22Rv1 (cell line): Measurements from ENCODE around the gene NOVA2.

Experiments
- H3K27ac ChIP-seq: fragments of 450-650 bp; 2 replicates; pipeline ENCODE4 v1.5.1; 2017
- ZFX ChIP-seq: fragments of 450-650 bp; IDR thresholded peaks from 2 replicates; pipeline ENCODE4 v1.6.1; 2017; ENCODE audit warnings: antibody characterized with exemption, borderline replicate concordance
- TF ChIP-seq, protein P1 (sequence below): fragments of 450-650 bp; IDR thresholded peaks from 2 replicates; pipeline ENCODE4 v1.5.1; 2017; ENCODE audit warnings: mild to moderate bottlenecking

The NOVA2 gene, protein sequence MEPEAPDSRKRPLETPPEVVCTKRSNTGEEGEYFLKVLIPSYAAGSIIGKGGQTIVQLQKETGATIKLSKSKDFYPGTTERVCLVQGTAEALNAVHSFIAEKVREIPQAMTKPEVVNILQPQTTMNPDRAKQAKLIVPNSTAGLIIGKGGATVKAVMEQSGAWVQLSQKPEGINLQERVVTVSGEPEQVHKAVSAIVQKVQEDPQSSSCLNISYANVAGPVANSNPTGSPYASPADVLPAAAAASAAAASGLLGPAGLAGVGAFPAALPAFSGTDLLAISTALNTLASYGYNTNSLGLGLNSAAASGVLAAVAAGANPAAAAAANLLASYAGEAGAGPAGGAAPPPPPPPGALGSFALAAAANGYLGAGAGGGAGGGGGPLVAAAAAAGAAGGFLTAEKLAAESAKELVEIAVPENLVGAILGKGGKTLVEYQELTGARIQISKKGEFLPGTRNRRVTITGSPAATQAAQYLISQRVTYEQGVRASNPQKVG

DNA sequence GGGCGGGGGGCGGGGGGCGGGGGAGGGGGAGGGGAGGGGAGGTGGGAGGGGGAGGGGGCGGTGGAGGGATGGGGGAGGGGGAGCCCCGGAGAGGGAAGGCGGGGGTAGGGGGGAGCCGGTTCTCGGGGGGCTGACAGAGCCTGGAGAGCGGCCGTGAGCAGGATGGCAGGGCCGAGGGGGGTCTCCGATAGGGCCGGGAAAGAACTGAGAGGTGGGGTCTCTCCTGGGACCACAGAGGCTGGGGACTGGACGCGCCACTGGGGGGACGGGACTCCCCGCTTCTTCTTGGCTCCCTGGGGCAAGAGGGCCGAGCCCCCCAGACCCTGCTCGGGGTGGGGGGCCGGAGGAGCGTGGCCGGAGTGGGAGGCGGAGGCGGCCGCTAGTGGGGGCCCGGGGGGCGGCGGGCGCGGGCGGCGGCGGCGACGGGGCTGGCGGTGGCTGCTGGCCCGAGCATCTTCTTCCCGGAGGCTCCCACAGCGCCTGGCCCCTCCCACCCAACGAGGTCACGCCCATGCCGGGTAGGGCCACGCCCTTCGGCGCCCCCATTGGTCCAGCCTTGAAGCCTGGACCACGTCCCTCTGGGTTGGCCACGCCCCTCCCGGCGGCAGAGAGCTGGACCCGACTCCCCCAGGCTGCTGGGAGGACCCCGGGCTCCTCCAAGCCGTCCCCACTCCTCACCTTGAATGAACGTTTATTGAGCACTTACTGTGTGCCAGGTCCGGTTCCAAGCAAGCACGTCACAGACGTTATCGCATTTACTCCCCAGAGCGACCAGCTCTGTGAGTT, at the start of gene NOVA2:
Gene NOVA2, minus strand, starts transcription at position 313 of the 786 bp plus-strand sequence. CDS start 514 bp downstream, outside the sequence.
- no peak within 1 kb of the TSS for H3K27ac ChIP-seq
- TF ChIP-seq ZFX = no peak
- TF ChIP-seq, protein P1, sequence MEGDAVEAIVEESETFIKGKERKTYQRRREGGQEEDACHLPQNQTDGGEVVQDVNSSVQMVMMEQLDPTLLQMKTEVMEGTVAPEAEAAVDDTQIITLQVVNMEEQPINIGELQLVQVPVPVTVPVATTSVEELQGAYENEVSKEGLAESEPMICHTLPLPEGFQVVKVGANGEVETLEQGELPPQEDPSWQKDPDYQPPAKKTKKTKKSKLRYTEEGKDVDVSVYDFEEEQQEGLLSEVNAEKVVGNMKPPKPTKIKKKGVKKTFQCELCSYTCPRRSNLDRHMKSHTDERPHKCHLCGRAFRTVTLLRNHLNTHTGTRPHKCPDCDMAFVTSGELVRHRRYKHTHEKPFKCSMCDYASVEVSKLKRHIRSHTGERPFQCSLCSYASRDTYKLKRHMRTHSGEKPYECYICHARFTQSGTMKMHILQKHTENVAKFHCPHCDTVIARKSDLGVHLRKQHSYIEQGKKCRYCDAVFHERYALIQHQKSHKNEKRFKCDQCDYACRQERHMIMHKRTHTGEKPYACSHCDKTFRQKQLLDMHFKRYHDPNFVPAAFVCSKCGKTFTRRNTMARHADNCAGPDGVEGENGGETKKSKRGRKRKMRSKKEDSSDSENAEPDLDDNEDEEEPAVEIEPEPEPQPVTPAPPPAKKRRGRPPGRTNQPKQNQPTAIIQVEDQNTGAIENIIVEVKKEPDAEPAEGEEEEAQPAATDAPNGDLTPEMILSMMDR = no peak

DNA sequence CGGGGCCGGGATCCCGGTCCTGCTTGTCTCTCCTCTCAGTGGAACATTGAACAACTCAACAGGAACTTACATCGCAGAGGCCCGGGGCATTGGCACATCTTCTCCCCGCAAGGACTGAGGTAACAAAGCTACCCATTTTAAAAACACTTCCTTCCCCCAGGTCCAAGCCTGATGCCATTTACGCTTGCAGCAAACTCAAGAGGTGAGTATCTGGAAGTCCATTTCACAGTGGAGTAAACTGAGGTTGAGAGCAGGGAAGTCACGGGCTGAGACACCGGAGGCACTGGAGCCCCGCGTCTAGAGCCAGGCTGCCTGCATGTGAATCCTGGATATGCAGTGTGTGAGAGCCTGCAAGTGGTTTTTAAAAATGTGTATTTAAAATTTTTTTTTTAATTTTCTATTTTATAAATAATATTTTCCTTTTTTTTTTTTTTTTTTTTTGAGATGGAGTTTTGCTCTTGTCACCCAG, 49.7 kb upstream of the NOVA2 start:
- TF ChIP-seq ZFX = no peak
- H3K27ac ChIP-seq = no peak overlapping the region

DNA sequence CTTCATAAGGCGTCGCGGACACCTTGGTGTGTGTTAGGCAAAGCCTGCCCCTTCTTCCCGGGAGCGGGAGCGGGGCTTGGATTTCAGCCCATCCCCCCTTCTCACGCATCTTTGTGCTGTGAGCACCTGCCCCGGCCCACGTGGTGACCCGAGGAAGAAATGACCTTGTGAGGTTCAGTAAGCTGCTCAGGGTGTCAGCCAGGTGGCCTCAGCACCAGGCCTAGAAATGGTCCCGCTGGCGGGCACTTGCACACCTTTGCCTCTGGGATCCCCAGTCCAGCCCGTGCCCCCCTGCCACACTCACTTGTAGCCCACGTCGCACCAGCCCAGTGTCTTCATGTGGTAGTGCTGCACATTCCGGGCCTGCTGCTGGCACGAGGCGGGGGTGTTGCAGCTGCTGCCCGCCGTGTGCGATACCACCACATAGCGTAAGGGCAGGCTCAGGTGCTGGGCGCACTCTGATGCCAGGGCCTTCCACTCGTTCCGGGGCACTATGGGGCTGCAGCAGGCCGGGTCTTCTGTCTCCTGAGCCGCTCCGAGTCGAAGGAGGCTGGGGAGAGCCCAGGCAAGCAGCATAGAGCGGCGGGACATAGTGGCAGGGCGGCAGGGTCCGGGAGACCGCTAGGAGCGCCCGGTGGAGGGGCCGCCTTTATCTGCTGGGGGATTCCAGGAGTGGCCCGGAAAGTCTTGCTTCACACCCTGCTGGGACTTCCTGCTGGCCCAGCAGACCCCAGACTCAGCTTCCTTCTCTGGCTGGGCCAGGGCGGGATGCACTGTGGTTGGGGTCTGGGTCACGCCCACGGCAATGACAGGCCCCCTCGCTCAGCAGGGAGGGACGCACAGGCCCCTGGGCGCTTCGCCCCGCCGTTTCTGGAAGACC, 49.0 kb upstream of the NOVA2 start, which contains the start of gene PGLYRP1:
Gene PGLYRP1, minus strand, starts transcription at position 623 of the 880 bp plus-strand sequence. Its CDS starts 32 bp downstream, at position 591.
- TF ChIP-seq ZFX = no peak
- TF ChIP-seq, protein P1 = no peak
- no peak within 1 kb of the TSS for H3K27ac ChIP-seq

DNA sequence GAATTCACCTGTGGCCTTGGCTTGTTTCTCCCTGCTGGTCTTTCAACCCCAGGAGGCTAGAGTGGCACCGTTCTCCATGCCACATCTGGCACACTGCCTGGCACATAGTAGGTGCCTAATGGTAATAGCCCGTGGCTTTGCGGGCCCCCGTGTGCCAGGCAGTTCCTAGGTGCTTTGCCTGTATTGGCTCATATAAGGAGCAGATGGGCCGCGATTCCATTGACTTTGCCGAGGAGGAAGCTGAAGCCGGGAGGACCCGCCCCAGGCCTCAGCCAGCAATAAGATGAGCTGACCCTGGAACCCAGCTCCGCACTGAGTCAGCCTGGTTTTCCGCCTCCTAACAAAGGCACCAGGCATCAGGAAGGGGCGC, 48.4 kb upstream of the NOVA2 start:
- H3K27ac ChIP-seq = no peak overlapping the region
- TF ChIP-seq, protein P1 = no peak

DNA sequence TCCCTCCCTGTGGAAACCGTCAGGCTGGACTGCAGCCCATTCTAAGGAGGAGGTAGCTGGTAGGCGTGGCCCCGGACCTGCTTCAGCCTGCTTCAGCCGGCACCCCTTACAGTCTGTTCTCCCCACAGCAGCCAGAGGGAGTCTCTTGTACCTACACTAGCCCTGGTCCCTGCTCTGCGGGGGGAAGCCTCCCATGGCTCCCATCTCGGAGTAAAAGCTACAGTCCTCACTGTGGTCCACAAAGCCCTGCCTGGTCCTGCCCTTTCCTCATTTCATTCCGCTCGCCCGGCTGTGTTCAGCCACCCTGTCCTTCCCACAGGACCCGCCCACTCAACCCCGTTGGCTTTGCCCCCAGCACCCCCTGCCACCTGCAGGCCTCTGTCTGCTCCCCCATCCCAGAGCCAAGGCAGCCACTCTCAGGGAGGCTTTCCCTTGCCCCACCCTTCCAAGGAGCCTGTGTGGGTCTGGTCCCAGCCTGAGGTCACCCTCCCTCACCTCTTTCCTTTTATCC, 47.9 kb upstream of the NOVA2 start:
- no peak overlapping the region for H3K27ac ChIP-seq
- TF ChIP-seq, protein P1 = no peak
- no peak for TF ChIP-seq ZFX

DNA sequence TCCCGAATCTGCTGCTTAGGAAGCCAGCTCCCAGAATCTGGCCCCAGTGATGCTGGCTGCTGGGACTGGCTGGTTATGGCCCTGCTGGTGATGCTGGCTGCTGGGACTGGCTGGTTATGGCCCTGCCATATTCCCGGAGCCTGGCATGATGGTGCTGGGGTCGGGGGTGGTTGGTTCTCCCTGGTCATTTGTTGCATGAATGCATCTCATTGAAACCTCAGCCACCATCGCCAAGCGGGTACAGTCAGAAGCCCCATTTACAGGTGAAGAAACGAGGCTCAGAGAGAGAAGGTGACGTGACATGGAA, 47.1 kb upstream of the NOVA2 start:
- H3K27ac ChIP-seq = no peak overlapping the region
- TF ChIP-seq, protein P1 = no peak
- TF ChIP-seq ZFX = no peak

DNA sequence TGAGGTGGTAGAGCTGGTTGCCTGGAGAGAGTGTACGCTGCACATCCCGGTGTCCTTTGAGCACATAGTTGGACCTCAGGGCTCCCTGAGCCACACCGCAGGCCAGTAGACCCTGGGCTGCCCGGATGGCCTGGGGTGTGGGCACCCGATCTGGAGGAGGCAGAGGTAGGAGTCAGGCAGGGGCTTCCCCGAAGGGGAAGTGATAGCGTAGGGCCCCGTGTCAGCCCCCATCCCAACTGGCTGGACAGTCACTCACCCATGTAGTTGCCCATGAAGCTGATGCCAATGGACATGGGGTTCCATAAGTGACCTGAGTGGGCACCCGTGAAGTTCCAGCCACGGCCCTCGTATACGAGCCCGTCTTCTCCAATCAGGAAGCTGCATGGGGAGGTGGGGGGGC, 45.6 kb upstream of the NOVA2 start:
- TF ChIP-seq, protein P1 = no peak
- no peak for TF ChIP-seq ZFX
- no peak overlapping the region for H3K27ac ChIP-seq
